Inflammatory macrophage treated with lipopolysaccharide for 1 hour (primary cell): ENCODE measurements around the gene ARID1A.

ENCODE experiments used
- DNase-seq, 2 donors: peaks; one replicate each; pipeline ENCODE4 v3.0.0-alpha.2; 2020 to 2022

ARID1A gene

DNA sequence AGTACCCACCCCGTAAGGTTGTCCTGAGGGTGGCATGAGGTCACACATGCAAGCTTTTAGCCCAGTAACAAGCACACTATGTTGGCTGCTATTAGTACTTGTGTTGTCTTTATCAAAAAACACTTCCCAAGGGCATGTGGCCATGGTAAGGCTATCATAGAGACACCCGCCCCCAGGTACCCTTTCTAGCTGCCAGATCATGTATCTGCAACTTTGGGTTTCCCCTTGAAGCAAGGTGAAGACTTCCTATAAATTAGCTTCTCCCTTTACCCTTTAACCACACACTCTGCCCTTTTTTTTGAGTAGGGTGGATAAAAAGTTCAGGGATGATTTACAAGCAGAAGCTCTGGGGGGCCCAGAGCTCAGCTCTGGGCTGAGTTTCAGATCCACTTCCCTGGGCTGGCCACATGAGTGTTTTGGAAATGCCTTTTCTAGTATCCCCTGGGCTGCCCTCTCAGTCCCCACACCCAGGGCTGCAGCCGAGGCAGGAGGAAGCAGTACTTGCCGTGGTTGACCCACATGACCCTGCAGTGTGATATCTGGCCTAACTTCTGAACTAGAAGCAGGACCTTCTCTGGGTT lies 132.7 kb downstream of the ARID1A start:
- DNase-seq, result peak; percentile 73 to 78

DNA sequence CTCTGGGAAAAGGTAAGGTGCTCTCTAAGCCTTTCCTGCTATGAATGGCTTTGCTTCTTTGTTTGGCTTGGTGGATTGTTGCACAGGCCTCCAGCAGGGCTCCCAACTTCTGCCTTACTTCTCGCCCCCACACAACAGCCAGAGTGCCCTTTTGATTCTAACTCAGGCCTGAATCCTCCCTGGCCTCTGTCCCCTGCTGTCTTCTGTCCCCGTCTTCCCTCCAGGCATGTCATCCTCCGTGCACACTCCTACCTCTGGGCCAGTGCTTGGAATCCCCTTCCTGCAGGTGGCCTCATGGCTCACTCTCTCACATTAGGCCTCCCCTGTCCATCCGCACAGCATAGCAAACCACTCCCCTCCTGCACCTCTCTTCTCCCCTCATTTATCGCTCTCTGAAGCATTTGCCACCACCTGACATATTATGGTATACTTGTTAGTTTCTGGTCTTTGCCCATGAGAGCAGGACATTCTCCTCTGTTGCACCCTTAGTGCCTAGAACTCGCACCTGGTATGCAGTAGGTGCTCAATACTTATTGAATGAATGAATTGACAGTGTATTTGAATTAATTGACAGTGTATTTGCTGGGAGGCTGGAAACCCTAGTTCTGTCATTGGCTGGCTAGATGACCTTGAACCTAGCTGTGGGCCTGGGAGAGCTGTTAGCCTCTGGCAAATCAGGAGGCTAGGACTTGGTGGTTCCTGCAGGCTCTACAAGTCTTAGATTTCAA lies 133.5 kb downstream of the ARID1A start:
- no peak for DNase-seq

DNA sequence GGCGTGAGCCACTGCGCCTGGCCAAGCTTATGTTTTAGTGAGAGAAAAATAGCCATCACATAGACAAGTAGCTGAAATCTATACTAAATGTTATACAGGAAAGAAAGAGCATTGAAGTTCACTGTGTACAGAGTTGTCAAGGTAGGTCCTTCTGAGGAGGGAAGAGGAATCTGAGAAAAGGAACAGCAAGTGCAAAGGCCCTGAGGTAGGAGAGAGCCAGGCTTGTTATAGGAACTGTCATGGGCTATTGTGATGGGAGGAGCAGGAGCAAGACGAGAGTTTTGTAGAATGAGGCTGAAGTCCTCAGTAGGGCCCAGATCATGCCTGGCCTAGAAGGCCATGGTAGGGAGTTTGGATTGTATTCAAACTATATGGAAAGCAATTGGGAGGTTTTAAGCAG lies 135.2 kb downstream of the ARID1A start:
- DNase-seq, result no peak
